Measurements from ENCODE around the gene CLMP. TPM values are rescaled to one million over a fixed set of nuclear protein-coding genes. Genes with fewer than 3 reads are reported as not detected.

The CLMP gene
- total RNA-seq, 1 experiment from 2014 or later: 17.3 TPM

- no peak overlapping the region for H3K4me3 ChIP-seq
- no peaks in the 10 kb centered on the region for H3K4me1 ChIP-seq
- no peak overlapping the region for H3K27ac ChIP-seq
- H3K36me3 ChIP-seq: peaks cover 20% of the 10 kb centered on the region
- H3K27me3 ChIP-seq: no peaks in the 10 kb centered on the region
- no peaks in the 10 kb centered on the region for H3K9me3 ChIP-seq (replicated peaks)
- no peak for DNase-seq
Observed at GRCh38 chr11:123051634-123052033, 143.4 kb downstream of the CLMP start.

GRCh38 chr11:123051146-123051545 is 143.9 kb downstream of the CLMP start:
- Histone ChIP-seq H3K27me3 (no peaks in the 10 kb centered on the region), H3K27ac (no peak overlapping the region), H3K4me3 (no peak overlapping the region), H3K36me3 (peaks cover 15% of the 10 kb centered on the region), H3K9me3 (replicated peaks) (no peaks in the 10 kb centered on the region), H3K4me1 (no peaks in the 10 kb centered on the region)
- DNase-seq: no peak

GRCh38 chr11:123047947-123048293 is 147.1 kb downstream of the CLMP start:
- H3K4me1 ChIP-seq: no peaks in the 10 kb centered on the region
- H3K9me3 ChIP-seq (replicated peaks): no peaks in the 10 kb centered on the region
- no peaks in the 10 kb centered on the region for H3K36me3 ChIP-seq
- no peak overlapping the region for H3K4me3 ChIP-seq
- no peak overlapping the region for H3K27ac ChIP-seq
- no peaks in the 10 kb centered on the region for H3K27me3 ChIP-seq
- no peak for DNase-seq

GRCh38 chr11:123047266-123047946 is 147.6 kb downstream of the CLMP start:
- no peak overlapping the region for H3K4me3 ChIP-seq
- no peak for DNase-seq
- no peaks in the 10 kb centered on the region for H3K9me3 ChIP-seq (replicated peaks)
- no peak overlapping the region for H3K27ac ChIP-seq
- H3K4me1 ChIP-seq: no peaks in the 10 kb centered on the region
- H3K36me3 ChIP-seq: no peaks in the 10 kb centered on the region
- no peaks in the 10 kb centered on the region for H3K27me3 ChIP-seq

GRCh38 chr11:123046473-123047259 is 148.4 kb downstream of the CLMP start:
- H3K27me3 ChIP-seq: no peaks in the 10 kb centered on the region
- H3K4me3 ChIP-seq: no peak overlapping the region
- H3K27ac ChIP-seq: no peak overlapping the region
- H3K9me3 ChIP-seq (replicated peaks): no peaks in the 10 kb centered on the region
- H3K36me3 ChIP-seq: no peaks in the 10 kb centered on the region
- DNase-seq: no peak
- no peaks in the 10 kb centered on the region for H3K4me1 ChIP-seq

GRCh38 chr11:123045101-123045500 is 149.9 kb downstream of the CLMP start:
- Histone ChIP-seq H3K9me3 (replicated peaks) (no peaks in the 10 kb centered on the region), H3K27me3 (no peaks in the 10 kb centered on the region), H3K4me1 (no peaks in the 10 kb centered on the region), H3K4me3 (no peak overlapping the region), H3K36me3 (no peaks in the 10 kb centered on the region), H3K27ac (no peak overlapping the region)
- no peak for DNase-seq

GRCh38 chr11:123041185-123041584 is 153.9 kb downstream of the CLMP start:
- H3K36me3 ChIP-seq: no peaks in the 10 kb centered on the region
- no peak overlapping the region for H3K4me3 ChIP-seq
- no peaks in the 10 kb centered on the region for H3K27me3 ChIP-seq
- H3K27ac ChIP-seq: no peak overlapping the region
- no peaks in the 10 kb centered on the region for H3K9me3 ChIP-seq (replicated peaks)
- 0 out of 2 replicates have a peak, but pooled peaks cover 3% of the 10 kb centered on the region for H3K4me1 ChIP-seq
- no peak for DNase-seq

- DNase-seq: peak; percentile 46 to 69
- H3K4me1 ChIP-seq: 0 out of 2 replicates have a peak, but pooled peaks cover 3% of the 10 kb centered on the region
- H3K9me3 ChIP-seq (replicated peaks): no peaks in the 10 kb centered on the region
- no peak overlapping the region for H3K4me3 ChIP-seq
- H3K36me3 ChIP-seq: no peaks in the 10 kb centered on the region
- H3K27me3 ChIP-seq: no peaks in the 10 kb centered on the region
- no peak overlapping the region; the same call in 1 of the 2 replicates for H3K27ac ChIP-seq
Observed at GRCh38 chr11:123040111-123040432, 155.0 kb downstream of the CLMP start.

GRCh38 chr11:123035831-123036230 is 159.2 kb downstream of the CLMP start:
- Histone ChIP-seq H3K27ac (no peak overlapping the region), H3K27me3 (no peaks in the 10 kb centered on the region), H3K4me3 (no peak overlapping the region), H3K4me1 (0 out of 2 replicates have a peak, but pooled peaks cover 3% of the 10 kb centered on the region), H3K9me3 (replicated peaks) (no peaks in the 10 kb centered on the region), H3K36me3 (no peaks in the 10 kb centered on the region)
- DNase-seq: no peak

GRCh38 chr11:123034597-123034996 is 160.5 kb downstream of the CLMP start:
- DNase-seq: no peak
- H3K27ac ChIP-seq: no peak overlapping the region
- H3K36me3 ChIP-seq: no peaks in the 10 kb centered on the region
- H3K4me3 ChIP-seq: no peak overlapping the region
- 0 out of 2 replicates have a peak, but pooled peaks cover under 1% of the 10 kb centered on the region for H3K4me1 ChIP-seq
- no peaks in the 10 kb centered on the region for H3K27me3 ChIP-seq
- no peaks in the 10 kb centered on the region for H3K9me3 ChIP-seq (replicated peaks)

GRCh38 chr11:123033895-123034294 is 161.2 kb downstream of the CLMP start:
- Histone ChIP-seq H3K9me3 (replicated peaks) (no peaks in the 10 kb centered on the region), H3K27me3 (no peaks in the 10 kb centered on the region), H3K36me3 (no peaks in the 10 kb centered on the region), H3K4me3 (no peak overlapping the region), H3K4me1 (no peaks in the 10 kb centered on the region), H3K27ac (no peak overlapping the region)
- DNase-seq: no peak

- Histone ChIP-seq H3K4me3 (no peak overlapping the region), H3K36me3 (no peaks in the 10 kb centered on the region), H3K27ac (no peak overlapping the region), H3K9me3 (replicated peaks) (no peaks in the 10 kb centered on the region), H3K27me3 (no peaks in the 10 kb centered on the region), H3K4me1 (no peaks in the 10 kb centered on the region)
- no peak for DNase-seq
Observed at GRCh38 chr11:123030517-123030916, 164.5 kb downstream of the CLMP start.

GRCh38 chr11:123020968-123021367 is 174.1 kb downstream of the CLMP start:
- no peaks in the 10 kb centered on the region for H3K27me3 ChIP-seq
- H3K4me3 ChIP-seq: no peak overlapping the region
- no peaks in the 10 kb centered on the region for H3K9me3 ChIP-seq (replicated peaks)
- H3K27ac ChIP-seq: no peak overlapping the region
- peak; percentile 17 to 48 for DNase-seq
- no peaks in the 10 kb centered on the region for H3K36me3 ChIP-seq
- H3K4me1 ChIP-seq: no peaks in the 10 kb centered on the region

Measured in SJCRH30 (cell line).